ENCODE data around the gene SNX2.
A peak's percentile ranks its signal among the peaks of the same experiment; 100 is the strongest.

Gene SNX2

DNA sequence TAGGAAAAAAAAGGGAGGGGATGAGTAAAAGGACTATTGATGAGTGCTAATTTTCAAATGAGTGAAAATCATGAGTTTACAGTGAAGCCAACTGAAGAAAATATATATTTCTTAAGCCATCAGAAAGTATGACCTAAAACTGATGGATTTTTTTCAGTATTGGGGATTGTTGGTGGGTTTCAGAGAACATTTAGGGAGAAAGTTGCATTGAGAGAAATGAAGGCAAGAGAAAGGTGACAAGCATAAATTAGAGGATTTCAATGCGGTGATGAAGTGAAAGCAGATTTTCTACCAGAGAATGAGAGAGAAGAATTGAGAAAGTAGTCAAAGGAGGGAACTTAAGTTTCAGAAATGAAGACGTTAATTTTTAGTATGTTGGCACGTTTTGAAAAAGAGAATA lies 62.1 kb downstream of the SNX2 start:
- TF ChIP-seq, protein P1, sequence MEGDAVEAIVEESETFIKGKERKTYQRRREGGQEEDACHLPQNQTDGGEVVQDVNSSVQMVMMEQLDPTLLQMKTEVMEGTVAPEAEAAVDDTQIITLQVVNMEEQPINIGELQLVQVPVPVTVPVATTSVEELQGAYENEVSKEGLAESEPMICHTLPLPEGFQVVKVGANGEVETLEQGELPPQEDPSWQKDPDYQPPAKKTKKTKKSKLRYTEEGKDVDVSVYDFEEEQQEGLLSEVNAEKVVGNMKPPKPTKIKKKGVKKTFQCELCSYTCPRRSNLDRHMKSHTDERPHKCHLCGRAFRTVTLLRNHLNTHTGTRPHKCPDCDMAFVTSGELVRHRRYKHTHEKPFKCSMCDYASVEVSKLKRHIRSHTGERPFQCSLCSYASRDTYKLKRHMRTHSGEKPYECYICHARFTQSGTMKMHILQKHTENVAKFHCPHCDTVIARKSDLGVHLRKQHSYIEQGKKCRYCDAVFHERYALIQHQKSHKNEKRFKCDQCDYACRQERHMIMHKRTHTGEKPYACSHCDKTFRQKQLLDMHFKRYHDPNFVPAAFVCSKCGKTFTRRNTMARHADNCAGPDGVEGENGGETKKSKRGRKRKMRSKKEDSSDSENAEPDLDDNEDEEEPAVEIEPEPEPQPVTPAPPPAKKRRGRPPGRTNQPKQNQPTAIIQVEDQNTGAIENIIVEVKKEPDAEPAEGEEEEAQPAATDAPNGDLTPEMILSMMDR (IDR thresholded peaks at IDR 0.05; ENCODE audit: low read depth, low read length, missing control alignments), result no peak
- H3K4me3 ChIP-seq (ENCODE audit: low read depth, low read length), result no peak overlapping the region
- no peak for DNase-seq (ENCODE audit: low read depth)

DNA sequence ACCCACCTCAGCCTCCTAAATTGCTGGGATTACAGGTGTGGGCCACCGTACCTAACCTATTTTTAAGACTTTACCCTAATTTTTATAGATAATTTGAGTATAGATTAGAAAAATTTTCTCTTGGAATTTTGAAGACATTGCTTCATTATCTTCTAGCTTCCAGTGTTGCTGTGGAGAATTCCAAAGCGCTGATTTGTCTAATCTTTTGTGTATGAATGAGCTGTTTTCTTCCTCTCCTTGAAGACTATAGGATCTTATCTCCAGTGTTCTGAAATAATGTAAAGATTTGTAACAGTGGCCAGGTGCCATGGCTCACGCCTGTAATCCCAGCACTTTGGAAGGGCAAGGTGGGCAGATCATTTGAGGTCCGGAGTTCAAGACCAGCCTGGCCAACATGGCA lies 64.9 kb downstream of the SNX2 start:
- no peak overlapping the region for H3K4me3 ChIP-seq (ENCODE audit: low read depth, low read length)
- DNase-seq (ENCODE audit: low read depth), result no peak
- TF ChIP-seq, protein P1 (IDR thresholded peaks at IDR 0.05; ENCODE audit: low read depth, low read length, missing control alignments), result no peak

DNA sequence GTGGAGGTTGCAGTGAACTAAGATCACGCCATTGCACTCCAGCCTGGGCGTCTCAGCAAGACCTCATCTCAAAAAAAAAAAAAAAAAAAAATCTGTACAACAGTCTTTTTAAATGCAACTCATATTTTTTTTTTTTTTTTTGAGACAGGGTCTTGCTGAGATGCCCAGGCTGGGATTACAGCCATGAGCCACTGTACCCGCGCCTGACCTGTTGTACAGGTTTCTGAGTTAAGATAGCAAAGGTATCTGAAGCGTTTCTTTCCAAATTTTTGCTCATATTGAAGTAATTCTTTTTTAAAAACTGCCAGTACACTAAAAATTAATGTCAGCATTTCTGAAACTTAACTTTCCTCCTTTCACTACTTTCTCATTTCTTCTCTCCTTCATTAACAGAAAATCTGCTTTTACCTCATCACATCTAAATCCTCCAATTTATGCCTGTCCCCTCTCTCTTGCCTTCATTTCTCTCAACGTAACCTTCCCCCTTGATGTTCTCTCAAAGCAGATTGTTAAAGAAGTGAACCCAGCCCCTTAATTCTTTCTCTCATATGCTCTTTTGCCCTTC lies 67.2 kb downstream of the SNX2 start:
- TF ChIP-seq, protein P1 (IDR thresholded peaks at IDR 0.05; ENCODE audit: low read depth, low read length, missing control alignments), result no peak
- H3K4me3 ChIP-seq (ENCODE audit: low read depth, low read length), result no peak overlapping the region

DNA sequence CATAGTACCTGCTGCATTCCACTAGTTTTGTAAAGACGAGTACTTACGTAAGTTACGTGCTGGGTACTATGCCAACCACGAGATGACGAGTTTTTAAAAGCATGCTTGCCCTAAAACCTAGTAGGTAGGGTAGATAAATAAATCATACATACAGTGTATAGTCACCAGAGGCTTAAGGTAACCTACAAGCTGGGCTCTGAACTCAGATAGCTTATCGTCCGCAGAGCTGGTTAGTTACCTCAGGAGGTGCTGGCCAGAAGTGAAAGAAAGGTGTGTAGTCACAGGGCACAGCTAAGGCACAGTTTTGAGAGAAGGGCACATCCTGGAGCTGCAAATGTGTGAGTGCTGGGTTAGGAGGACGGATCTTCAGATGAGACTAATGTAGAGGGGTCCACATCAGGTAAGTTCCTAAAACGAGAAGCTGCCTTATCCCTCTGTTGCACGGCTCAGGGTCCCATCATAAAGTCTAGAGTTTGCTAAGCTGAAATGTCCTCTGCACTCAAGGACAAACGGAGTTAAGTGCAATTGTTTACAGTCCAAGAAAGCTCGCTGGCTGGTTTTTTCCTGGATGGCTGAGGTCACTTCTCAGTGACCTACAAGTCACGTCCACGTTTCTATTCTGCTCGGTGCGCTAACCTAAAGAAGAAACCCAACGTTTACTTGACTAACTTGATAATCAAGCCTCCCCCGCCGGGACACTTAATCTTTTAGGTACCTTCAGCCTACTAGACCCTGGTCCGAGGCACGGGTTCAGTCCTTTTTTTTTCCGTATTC lies 69.4 kb downstream of the SNX2 start:
- DNase-seq (ENCODE audit: low read depth), result no peak
- TF ChIP-seq, protein P1 (IDR thresholded peaks at IDR 0.05; ENCODE audit: low read depth, low read length, missing control alignments), result no peak

More for the DNA sequence above, 67.2 kb downstream of the SNX2 start:
- no peak for DNase-seq (ENCODE audit: low read depth)

DNA sequence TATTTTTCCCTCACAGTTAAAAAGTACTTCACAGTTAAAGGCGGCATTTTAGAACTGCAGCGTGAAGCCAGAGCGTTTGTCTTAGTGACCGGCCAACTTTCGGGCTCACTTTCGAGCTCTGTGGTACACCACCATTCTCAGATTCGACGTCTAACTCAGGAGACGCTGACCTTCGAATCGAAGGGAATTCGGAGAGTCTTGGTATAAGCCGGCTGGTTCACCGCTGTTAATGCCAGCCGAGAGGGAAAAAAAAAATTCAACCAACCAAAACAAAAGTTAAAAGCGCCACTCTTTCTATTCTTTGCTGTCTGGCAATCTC lies 70.0 kb downstream of the SNX2 start:
- TF ChIP-seq, protein P1 (IDR thresholded peaks at IDR 0.05; ENCODE audit: low read depth, low read length, missing control alignments), result no peak

More for the DNA sequence above, 69.4 kb downstream of the SNX2 start:
- H3K4me3 ChIP-seq (ENCODE audit: low read depth, low read length), result peak overlapping the region; percentile 72

DNA sequence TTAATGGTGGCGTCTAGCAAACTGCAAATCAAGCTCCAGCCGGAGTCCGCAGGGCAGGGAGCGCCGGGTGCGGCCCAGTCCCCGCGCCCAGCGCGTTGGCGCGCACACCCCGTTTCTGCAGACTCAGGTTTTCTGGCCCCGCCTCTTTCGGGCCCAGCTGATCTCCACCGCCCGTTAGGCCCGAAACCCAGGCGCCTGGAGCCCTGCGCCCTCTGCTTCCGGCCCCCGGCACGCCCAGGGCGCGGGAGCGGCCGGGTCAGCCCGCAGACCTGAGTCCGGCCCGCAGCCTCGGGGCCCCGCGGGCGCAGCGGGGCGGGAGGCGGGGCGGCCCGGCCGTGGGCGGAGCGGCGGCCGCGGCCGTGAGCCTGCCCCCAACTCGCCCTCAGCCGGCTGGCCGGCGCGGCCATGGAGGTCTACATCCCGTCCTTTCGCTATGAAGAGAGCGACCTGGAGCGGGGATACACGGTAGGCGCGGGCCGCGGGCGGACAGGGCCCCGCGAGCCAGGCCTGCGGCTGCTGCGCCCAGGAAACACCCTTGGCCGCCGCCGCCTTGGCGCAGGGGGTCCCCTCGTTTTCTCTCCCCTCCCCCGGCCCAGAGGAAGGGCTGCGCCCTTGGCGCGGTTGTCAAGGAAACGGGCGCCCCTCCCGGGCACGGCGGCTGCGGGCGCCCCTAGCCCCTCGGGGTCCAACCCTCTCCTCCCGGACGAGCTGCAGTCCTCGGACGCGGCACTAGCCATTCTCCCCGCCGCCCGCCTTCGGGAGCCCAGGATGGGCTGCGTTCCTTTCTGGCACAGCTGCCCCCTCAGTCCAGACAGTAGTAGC lies 70.6 kb downstream of the SNX2 start, which contains the start of gene SNX24:
SNX24 (plus strand) TSS at position 385 of the 822 bp plus-strand sequence; CDS start at position 406, 21 bp downstream.
- peak within 1 kb of the TSS; percentile 72 for H3K4me3 ChIP-seq (ENCODE audit: low read depth, low read length)
- TF ChIP-seq, protein P1 (IDR thresholded peaks at IDR 0.05; ENCODE audit: low read depth, low read length, missing control alignments), result no peak
- peak; percentile 15 for DNase-seq (ENCODE audit: low read depth)

More for the DNA sequence above, 70.0 kb downstream of the SNX2 start:
- H3K4me3 ChIP-seq (ENCODE audit: low read depth, low read length), result peak overlapping the region; percentile 72
- peak; percentile 15 for DNase-seq (ENCODE audit: low read depth)
